Neuronal stem cell (in vitro differentiated cells): ENCODE results near the gene LTBP1.

Experiments
- DNase-seq: peaks from one replicate; pipeline ENCODE4 v3.0.0-alpha.2; 2013; ENCODE audit warnings: low spot score
- H2AFZ ChIP-seq: one replicate; pipeline ENCODE4 v1.6.1; 2013; ENCODE audit warnings: mild to moderate bottlenecking, low read length, inconsistent platforms
- H2AK5ac ChIP-seq: 2 replicates; pipeline ENCODE4 v1.6.1; 2013; ENCODE audit warnings: low read depth, mild to moderate bottlenecking, inconsistent platforms, low read length, moderate library complexity, mixed read lengths
- H2BK120ac ChIP-seq: 2 replicates; pipeline ENCODE4 v1.6.1; 2013; ENCODE audit warnings: low read depth, mild to moderate bottlenecking, inconsistent platforms, low read length, moderate library complexity, mixed read lengths
- H2BK12ac ChIP-seq: one replicate; pipeline ENCODE4 v1.6.1; 2013; ENCODE audit warnings: low read length, inconsistent platforms
- H2BK15ac ChIP-seq: 2 replicates; pipeline ENCODE4 v1.6.1; 2013; ENCODE audit warnings: mild to moderate bottlenecking, low read length, inconsistent platforms, mixed read lengths
- H2BK5ac ChIP-seq: one replicate; pipeline ENCODE4 v1.6.1; 2013; ENCODE audit warnings: inconsistent platforms, mild to moderate bottlenecking, low read length, moderate library complexity
- H3K14ac ChIP-seq: one replicate; pipeline ENCODE4 v1.6.1; 2013; ENCODE audit warnings: low read length, inconsistent platforms
- H3K18ac ChIP-seq: 2 replicates; pipeline ENCODE4 v1.6.1; 2013; ENCODE audit warnings: low read length, inconsistent platforms
- H3K23ac ChIP-seq: 2 replicates; pipeline ENCODE4 v1.6.1; 2013; ENCODE audit warnings: low read depth, mild to moderate bottlenecking, mixed read lengths, low read length, inconsistent platforms; ENCODE audit not compliant: poor library complexity
- H3K27ac ChIP-seq: replicated peaks from 3 replicates; pipeline ENCODE4 v1.5.1; 2013; ENCODE audit warnings: low read length, inconsistent platforms
- H3K27me3 ChIP-seq, 3 experiments: 2 replicates each; pipeline ENCODE4 v1.6.1; 2013; ENCODE audit warnings: low read length in 3 of 3, mild to moderate bottlenecking in 2 of 3, inconsistent platforms in 1 of 3, low read depth in 1 of 3, mixed read lengths in 1 of 3, moderate library complexity in 1 of 3; ENCODE audit not compliant: control insufficient read depth in 3 of 3, insufficient read depth in 3 of 3
- H3K36me3 ChIP-seq, 2 donors: replicated peaks in 1 of 2; 2 replicates each; pipeline ENCODE4 v1.6.1; 2013; ENCODE audit warnings: low read length in 2 of 2; ENCODE audit not compliant: control insufficient read depth in 2 of 2, insufficient read depth in 2 of 2
- H3K4ac ChIP-seq: 2 replicates; pipeline ENCODE4 v1.6.1; 2013; ENCODE audit warnings: inconsistent platforms, mild to moderate bottlenecking, low read length, moderate library complexity
- H3K4me1 ChIP-seq, 2 donors: 1 replicate in 1 of 2; 2 replicates in 1 of 2; pipeline ENCODE4 v1.6.1; 2013; ENCODE audit warnings: low read length in 2 of 2, low read depth in 1 of 2; ENCODE audit not compliant: control insufficient read depth in 2 of 2, insufficient read depth in 1 of 2
- H3K4me2 ChIP-seq: one replicate; pipeline ENCODE4 v1.6.1; 2013; ENCODE audit warnings: mild to moderate bottlenecking, low read length, inconsistent platforms; ENCODE audit not compliant: insufficient read depth, poor library complexity, severe bottlenecking
- H3K4me3 ChIP-seq, 2 donors: 2 replicates each; pipeline ENCODE4 v1.5.1; 2013; ENCODE audit warnings: low read length in 2 of 2, mild to moderate bottlenecking in 2 of 2, inconsistent platforms in 1 of 2, moderate library complexity in 1 of 2
- H3K79me1 ChIP-seq: one replicate; pipeline ENCODE4 v1.6.1; 2013; ENCODE audit warnings: low read depth, mild to moderate bottlenecking, inconsistent platforms, low read length, moderate library complexity
- H3K9ac ChIP-seq: one replicate; pipeline ENCODE4 v1.6.1; 2013; ENCODE audit warnings: mild to moderate bottlenecking, low read depth, low read length, inconsistent platforms; ENCODE audit not compliant: poor library complexity
- H3K9me3 ChIP-seq, 2 donors: replicated peaks in 1 of 2; 2 replicates each; pipeline versions ENCODE3 to v1.6.1; 2013; ENCODE audit warnings: low read length in 2 of 2, mild to moderate bottlenecking in 2 of 2, inconsistent platforms in 1 of 2, low read depth in 1 of 2, mixed read lengths in 1 of 2, moderate library complexity in 1 of 2; ENCODE audit not compliant: control insufficient read depth in 2 of 2, insufficient read depth in 1 of 2
- H4K8ac ChIP-seq: one replicate; pipeline ENCODE4 v1.6.1; 2013; ENCODE audit warnings: low read depth, mild to moderate bottlenecking, inconsistent platforms, low read length, moderate library complexity
- H4K91ac ChIP-seq: one replicate; pipeline ENCODE4 v1.6.1; 2013; ENCODE audit warnings: low read length, low read depth, mild to moderate bottlenecking, inconsistent platforms; ENCODE audit not compliant: poor library complexity
- WGBS, 2 donors: extraction: QIAGEN DNeasy Blood & Tissue Kit; methylation state at CpG; one replicate each; pipeline ENCODE4 v1.1.7; 2013; ENCODE audit warnings: missing lambda C conversion rate in 2 of 2, mixed read lengths in 1 of 2; ENCODE audit not compliant: insufficient read length in 2 of 2, insufficient replicate concordance in 1 of 2; ENCODE audit errors: extremely low coverage in 2 of 2; 5-methylcytosine and 5-hydroxymethylcytosine counted together

LTBP1 gene

DNA sequence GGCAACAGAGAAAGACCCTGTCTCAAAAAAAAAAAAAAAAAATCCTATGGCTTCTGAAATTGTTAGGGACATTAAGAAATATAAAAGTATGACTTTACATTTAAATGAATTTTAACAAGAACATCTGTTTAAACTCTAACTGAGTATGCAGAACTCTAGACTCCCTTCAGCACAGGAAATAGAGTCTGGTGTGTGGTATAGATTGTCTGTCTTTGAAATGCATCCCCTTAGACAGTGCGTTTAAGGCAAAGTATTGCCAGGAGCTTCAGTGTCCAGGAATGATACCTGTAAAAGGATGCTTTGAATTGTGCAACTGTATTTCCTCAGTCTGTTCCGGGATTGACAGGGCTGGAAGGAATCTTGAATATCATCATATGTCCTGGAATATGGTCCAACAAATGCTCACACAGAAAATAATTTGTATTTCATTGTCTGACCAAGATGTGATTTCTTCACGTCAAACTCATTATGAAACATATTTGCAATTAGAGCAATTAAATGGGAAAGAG lies 396.7 kb downstream of the LTBP1 start:
- no peak for DNase-seq
- Histone ChIP-seq H3K14ac (no peak overlapping the region), H2BK12ac (no peak overlapping the region), H3K27ac (no peak overlapping the region), H2BK120ac (no peak overlapping the region), H3K4me2 (no peak overlapping the region), H4K8ac (no peak overlapping the region), H2AK5ac (no peak overlapping the region), H2BK15ac (no peak overlapping the region), H4K91ac (no peak overlapping the region), H3K9me3 (no peaks in the 10 kb centered on the region), H2AFZ (no peak overlapping the region), H3K9ac (no peak overlapping the region), H3K27me3 (no peaks in the 10 kb centered on the region), H3K4me3 (no peak overlapping the region), H3K18ac (no peak overlapping the region), H3K4me1 (no peaks in the 10 kb centered on the region), H3K4ac (no peak overlapping the region), H3K36me3 (peaks cover 0 to 7% of the 10 kb centered on the region in 2 donors), H3K23ac (no peak overlapping the region), H3K79me1 (no peaks in the 10 kb centered on the region), H2BK5ac (no peak overlapping the region)
- no CpG with 5 or more reads among the region's 3 CpGs for WGBS, 2 donors

DNA sequence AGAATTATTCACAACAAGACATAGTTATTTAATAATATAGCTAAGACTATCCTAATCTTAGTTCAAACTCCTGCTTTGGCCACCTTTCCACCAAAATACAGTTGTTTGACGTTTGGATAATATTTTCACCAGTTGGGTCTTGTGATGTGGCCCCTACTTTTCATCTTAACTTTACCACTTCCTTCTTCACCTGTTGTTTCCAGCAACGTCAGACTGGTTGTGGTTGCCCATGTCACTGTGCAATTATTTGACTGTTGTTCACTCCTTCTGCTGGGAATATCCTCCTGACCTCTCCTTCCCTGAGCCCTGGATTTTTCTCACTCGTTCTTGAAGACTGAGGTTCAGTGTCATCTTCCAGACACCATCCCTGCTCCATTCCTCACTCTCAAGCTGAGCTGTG lies 397.5 kb downstream of the LTBP1 start:
- Histone ChIP-seq H3K9me3 (no peaks in the 10 kb centered on the region), H3K27ac (no peak overlapping the region), H2AFZ (no peak overlapping the region), H3K14ac (no peak overlapping the region), H3K23ac (no peak overlapping the region), H2BK12ac (no peak overlapping the region), H3K18ac (no peak overlapping the region), H3K4me2 (no peak overlapping the region), H4K91ac (no peak overlapping the region), H3K4ac (no peak overlapping the region), H2AK5ac (no peak overlapping the region), H3K79me1 (no peaks in the 10 kb centered on the region), H3K4me3 (no peak overlapping the region), H2BK15ac (no peak overlapping the region), H3K27me3 (no peaks in the 10 kb centered on the region), H2BK120ac (no peak overlapping the region), H3K9ac (no peak overlapping the region), H3K36me3 (peaks cover 0 to 7% of the 10 kb centered on the region in 2 donors), H2BK5ac (no peak overlapping the region), H4K8ac (no peak overlapping the region), H3K4me1 (no peaks in the 10 kb centered on the region)
- no peak for DNase-seq
- no CpG with 5 or more reads among the region's 3 CpGs for WGBS, 2 donors

DNA sequence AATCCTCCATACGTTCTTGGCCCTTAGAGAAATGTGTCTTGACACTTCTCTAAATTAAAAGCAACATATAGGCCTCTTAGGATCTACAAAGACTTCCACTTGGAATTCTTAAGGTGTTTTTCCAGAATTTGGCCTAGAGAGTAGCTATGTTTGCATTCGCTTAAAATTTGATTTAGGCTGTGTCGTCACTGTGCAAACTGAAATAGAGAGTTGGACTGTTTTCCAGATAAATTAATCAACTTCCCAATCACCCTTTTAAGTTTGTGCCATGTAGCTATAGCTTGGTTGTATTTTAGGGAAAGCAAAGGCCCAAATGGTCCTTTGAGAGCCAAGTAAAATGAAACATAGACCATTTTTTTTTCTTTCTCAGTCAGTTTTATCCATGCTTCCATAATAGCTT lies 401.1 kb downstream of the LTBP1 start:
- no peak overlapping the region for H2AFZ ChIP-seq
- H3K27ac ChIP-seq, result no peak overlapping the region
- no peak for DNase-seq
- no peak overlapping the region for H3K4me3 ChIP-seq
- no peak overlapping the region for H2BK15ac ChIP-seq
- H2BK120ac ChIP-seq, result no peak overlapping the region
- H3K4ac ChIP-seq, result no peak overlapping the region
- no peak overlapping the region for H2BK5ac ChIP-seq
- peaks cover 0 to 7% of the 10 kb centered on the region in 2 donors for H3K36me3 ChIP-seq
- no peak overlapping the region for H4K91ac ChIP-seq
- H3K79me1 ChIP-seq, result no peaks in the 10 kb centered on the region
- WGBS, 2 donors, result no CpG with 5 or more reads among the region's 3 CpGs
- H4K8ac ChIP-seq, result no peak overlapping the region
- no peak overlapping the region for H3K14ac ChIP-seq
- no peaks in the 10 kb centered on the region for H3K9me3 ChIP-seq
- H3K23ac ChIP-seq, result no peak overlapping the region
- H3K18ac ChIP-seq, result no peak overlapping the region
- H2BK12ac ChIP-seq, result no peak overlapping the region
- no peaks in the 10 kb centered on the region for H3K27me3 ChIP-seq
- no peaks in the 10 kb centered on the region for H3K4me1 ChIP-seq
- H2AK5ac ChIP-seq, result no peak overlapping the region
- H3K4me2 ChIP-seq, result no peak overlapping the region
- no peak overlapping the region for H3K9ac ChIP-seq

DNA sequence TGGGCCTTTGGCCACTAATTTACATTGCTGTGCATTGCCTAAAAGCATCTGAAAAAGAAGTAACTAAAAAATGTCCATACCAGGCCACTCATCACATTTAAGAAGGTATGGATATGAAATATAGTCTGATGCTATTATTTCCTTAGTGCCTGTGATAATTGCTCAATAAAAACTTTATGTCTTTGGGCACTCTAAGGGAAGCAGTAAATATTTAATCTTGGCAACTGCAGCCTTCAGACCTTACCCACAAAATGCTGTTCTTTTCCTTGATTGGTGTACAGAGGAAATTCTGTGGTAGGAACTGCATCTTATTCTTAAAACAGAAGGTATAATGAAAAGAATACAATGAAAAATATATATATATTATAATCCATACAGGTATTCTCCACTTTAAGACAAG lies 403.9 kb downstream of the LTBP1 start:
- no peak overlapping the region for H2BK5ac ChIP-seq
- H2BK15ac ChIP-seq, result no peak overlapping the region
- H4K91ac ChIP-seq, result no peak overlapping the region
- H3K27ac ChIP-seq, result no peak overlapping the region
- H3K9me3 ChIP-seq, result peaks cover 0 to 4% of the 10 kb centered on the region in 2 donors
- no peak overlapping the region for H3K14ac ChIP-seq
- H2BK120ac ChIP-seq, result no peak overlapping the region
- no peak overlapping the region for H3K4ac ChIP-seq
- H3K23ac ChIP-seq, result no peak overlapping the region
- no peak overlapping the region for H3K4me3 ChIP-seq
- peaks cover 0 to 10% of the 10 kb centered on the region in 2 donors for H3K36me3 ChIP-seq
- H3K18ac ChIP-seq, result no peak overlapping the region
- no peak for DNase-seq
- no peaks in the 10 kb centered on the region for H3K27me3 ChIP-seq
- no peak overlapping the region for H3K9ac ChIP-seq
- no peak overlapping the region for H4K8ac ChIP-seq
- no peak overlapping the region for H3K4me2 ChIP-seq
- H2AFZ ChIP-seq, result no peak overlapping the region
- H2AK5ac ChIP-seq, result no peak overlapping the region
- H2BK12ac ChIP-seq, result no peak overlapping the region
- H3K79me1 ChIP-seq, result no peaks in the 10 kb centered on the region
- no peaks in the 10 kb centered on the region for H3K4me1 ChIP-seq
